Glomerular endothelial cell (primary cell): ENCODE measurements around the gene DOK6. TPM values are rescaled to one million over a fixed set of nuclear protein-coding genes. Genes with fewer than 3 reads are reported as not detected.
"Not testable (repeated sequence)": the region's sequence is repeated elsewhere in the genome, so short reads cannot be mapped to it uniquely, and the experiment has no call there.

Experiments
- DNase-seq: peaks from one replicate; pipeline ENCODE4 v3.0.0-alpha.2; 2011; ENCODE audit warnings: low read depth, low spot score; ENCODE audit errors: extremely low read depth
- total RNA-seq: library from RNA; depleted of rRNA; stranded (reverse); fragments of >200 nt; gene quantifications from 2 replicates; pipeline ENCODE4 v1.2.3, GENCODE V29; 2015

The DOK6 gene
- total RNA-seq, 1 donor from 2014 or later = 1.2 TPM

DNA sequence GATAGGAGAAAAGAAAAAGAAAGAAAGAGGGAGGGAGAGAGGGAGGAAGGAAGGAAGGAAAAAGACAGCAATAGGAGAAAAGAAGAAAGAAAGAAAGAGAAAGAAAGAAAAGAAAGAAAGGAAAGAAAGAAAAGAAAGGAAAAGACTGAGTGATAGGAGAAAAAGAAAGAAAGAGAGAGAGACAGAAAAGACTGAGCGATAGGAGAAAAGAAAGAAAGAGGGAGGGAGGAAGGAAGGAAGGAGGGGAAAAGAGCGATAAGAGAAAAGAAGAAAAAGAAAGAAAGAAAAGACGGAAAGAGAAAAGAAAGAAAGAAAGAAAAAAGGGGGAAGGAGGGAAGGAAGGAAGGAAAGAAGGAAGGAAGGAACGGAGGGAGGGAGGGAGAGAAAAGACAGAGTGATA lies 216.7 kb downstream of the DOK6 start:
- DNase-seq = no peak

DNA sequence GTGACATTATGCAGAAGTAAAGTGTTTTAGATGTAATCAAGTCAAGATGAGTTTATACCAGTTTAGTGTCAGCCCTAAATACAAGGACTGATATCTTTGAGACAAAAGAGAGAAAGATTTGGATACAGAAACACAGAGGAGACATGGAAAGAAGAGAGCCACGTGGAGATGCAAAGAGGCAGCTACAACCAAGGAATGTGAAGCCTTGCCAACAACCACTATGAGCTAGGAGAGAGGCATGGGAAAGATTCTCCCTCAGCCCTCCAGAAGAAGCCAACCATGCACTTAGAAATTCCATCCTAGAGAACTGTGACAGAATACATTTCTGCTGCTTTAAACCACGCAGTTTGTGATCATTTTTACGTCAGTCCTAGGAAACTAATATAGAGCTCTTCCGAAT lies 217.2 kb downstream of the DOK6 start:
- DNase-seq = no peak

DNA sequence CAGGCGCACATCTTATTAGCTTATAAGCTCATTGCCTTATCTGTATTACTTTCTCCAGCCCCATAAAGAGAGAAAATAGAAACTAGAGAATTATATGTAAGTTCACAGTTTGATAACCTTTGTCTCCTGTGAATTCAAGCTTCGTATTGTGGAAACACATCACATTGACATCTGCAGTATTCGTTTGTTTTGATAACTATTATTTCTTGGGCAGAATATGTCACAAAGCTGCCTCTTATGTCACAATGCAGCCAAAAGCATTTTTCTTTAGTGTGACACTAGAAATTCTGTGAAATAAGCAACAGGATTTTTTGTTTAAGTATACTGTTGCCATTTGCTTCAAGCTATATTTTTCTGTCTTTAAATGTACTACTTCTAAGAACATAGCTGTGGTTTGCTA lies 221.5 kb downstream of the DOK6 start:
- no peak for DNase-seq

DNA sequence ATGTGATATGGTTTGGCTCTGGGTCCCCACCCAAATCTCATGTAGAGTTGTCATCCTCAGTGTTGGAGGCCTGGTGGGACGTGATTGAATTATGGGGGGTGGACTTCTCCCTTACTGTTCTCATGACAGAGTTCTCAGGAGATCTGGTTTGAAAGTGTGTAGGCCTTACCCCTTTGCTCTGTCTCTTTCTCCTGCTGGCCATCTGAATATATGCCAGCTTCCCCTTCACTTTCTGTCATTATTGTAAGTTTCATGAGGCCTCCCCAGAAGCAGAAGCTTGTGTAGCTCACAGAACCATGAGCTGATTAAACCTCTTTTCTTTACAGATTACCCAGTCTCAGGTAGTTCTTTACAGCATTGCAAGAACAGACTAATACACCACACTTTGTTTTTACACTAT lies 222.3 kb downstream of the DOK6 start:
- DNase-seq = no peak

DNA sequence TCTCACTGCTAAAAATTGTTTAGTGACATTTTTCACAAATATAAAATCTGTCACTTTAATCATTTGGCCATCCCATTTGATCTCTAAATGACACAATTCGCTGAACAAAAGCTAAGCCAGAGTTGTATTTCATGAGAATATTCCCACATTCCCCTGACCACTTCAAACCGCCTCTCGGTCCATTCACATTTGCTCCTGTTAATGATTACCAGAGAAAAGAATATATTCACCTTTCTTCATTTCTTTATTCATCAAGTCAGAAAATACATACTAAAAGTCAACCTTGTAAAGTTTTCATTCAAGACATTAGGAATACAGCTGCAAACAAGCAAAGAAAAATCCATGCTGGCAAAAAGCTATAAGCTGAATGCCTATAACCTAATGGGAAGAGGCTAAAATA lies 225.5 kb downstream of the DOK6 start:
- no peak for DNase-seq

DNA sequence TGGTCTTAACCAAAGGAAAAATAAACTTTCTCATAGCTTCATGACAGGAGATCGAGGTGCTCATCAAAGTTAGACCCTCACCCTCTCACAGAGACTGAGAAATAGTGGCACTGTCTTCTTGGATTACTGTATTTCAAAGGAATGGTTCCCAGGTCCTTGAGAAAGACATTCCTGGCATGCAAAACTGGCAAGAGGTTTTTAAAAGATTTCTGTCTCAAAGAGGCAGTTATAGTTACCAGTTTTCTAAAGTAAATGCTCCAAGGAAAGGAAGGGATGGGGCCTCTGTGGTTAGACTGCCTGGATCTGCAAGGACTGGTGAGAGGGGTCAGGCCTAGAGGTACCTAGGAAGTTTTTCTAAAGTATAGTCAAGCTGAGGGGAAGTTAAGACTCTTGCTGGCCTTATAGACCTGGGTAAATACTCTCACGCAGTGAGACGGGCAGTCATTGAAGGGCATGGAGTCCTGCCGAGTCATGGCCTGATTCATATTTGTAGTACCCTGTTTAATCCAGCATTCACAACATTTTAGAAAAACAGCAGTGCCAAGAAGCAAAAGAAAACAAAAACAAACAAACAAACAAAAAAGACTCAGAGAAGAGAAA lies 226.1 kb downstream of the DOK6 start:
- DNase-seq = no peak

DNA sequence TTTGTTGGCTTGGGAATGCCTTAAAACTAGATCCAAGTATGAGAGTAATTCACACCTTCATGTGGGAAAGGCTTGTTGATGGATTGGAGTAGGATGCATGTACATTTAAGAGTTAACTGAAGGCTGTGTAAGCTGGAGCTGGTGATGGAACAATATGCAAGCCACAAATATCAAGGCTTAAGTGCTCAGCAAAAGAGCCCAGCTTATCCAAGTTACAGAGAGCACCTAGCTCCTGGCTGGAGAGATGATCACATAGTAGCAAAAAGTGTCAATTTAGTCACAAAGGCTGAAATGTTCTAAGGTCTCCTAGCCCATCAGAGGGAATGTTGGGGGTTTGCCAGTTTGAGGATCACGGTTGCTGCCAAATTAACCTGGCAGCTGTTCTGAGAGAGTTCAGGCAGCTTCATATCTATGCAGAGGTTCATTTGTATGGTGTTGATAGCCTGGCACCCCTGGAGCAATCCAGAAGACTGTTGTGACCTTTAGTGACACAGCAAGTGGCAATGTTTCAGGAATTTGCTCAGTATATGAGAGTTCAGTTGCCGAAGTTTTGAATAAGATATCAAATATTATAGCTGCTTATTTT lies 228.2 kb downstream of the DOK6 start:
- no peak for DNase-seq

DNA sequence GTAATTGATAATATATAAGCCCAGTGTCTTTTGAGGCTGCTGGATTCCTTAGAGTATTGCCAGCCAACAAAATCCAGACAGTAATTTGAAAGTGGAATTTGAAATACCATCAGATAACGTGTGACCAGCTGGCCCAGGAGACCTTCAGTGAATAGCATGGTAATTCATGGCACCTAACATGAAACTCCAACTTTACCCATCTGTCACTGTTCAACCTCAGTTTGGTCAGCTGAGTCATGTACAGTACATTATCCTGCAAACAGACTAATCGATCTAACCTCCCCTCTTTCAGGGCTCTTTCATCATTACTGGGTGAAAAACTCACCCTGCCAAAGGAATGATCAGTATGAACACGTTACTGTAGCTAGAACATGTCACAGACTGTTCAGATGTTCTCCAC lies 230.6 kb downstream of the DOK6 start:
- DNase-seq = no peak

DNA sequence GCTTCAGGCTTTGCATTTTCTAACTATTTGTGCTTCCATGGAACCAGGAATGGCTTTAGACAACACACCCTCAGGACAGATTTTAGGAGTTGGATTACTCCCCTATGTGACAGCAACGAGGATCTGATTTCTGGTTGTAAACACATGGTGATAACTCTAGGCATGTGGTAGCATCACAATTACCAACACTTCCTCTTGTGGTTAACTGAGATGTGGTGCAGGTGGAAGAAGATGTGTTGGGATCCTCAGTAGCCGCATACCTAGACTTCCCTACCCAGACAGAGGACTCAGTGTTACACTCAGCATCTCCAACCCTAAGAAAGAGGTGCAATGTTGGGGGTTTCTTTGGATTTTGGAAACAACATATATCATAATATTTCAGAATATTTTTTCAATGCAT lies 234.8 kb downstream of the DOK6 start:
- no peak for DNase-seq

DNA sequence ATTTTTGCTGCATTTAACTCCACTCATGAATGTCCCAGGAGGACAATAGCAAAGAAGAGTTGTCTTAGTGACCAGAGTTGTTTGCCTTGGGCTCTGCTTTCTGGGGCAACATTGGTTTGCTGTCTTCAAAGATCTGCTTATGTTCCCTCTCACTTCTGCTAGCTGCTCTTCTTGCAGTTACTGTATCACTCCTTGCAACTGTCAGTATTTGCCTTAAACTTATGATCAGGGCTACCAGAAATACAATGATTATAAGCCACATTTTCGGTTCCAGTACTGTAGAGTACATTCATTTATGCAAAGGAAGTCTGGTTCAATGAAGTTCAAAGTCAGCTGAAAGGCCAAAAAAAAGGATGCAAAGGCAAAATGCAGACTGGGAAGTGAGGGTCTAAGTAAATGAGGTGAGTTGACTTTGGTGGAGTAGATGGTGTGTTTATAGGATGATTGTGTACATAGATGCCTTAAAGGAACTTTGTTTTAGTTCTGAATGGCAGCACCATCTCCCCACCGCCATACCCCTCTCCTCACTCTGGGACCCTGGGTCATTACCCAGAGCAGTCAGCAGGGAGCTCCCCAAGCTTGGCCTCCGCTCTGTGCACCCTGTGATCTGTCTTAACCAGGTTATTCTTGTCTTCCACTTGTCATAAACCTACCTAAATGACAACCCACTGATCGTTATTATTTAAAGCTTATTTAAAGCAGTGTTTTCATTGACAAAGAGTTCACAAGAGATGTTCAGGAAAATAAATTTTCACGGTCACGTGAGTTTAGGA lies 236.0 kb downstream of the DOK6 start:
- no peak for DNase-seq

DNA sequence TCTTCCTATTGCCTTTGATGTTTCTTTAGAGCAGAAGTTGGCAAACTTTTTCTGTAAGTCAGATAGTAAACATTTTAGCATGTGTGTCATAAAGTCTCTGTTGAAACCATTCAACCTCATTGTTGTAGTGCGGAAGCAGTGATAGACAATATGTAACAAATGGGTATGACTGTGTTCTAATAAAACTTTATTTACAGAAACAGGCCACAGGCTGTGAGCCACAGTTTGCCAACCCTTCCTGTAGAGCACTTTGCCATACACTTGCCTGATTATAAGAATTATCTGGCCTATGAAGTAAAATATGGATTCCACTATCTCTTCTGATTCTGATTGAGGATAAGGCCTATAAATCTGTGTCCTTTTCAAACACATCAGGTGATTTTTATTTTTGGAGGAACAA lies 237.4 kb downstream of the DOK6 start:
- no peak for DNase-seq

DNA sequence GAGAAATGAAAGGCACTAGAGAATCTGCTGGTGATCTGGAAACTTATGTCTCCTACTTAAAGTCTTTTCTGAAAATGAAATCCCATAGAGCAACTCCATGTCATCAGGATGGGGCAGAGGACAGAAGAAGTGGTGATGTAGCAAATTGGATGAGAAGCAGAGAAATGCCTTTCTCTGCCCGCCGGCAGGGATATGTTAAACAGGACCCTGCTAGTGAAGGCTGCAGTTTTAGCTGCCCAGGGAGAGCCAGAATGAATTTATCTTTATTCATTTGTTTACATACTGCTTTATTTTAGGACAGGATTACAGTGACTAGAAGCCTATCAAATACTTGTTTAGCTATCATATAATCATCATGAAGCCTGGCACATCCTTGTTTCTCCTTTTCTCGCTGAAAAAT lies 247.0 kb downstream of the DOK6 start:
- DNase-seq = no peak

DNA sequence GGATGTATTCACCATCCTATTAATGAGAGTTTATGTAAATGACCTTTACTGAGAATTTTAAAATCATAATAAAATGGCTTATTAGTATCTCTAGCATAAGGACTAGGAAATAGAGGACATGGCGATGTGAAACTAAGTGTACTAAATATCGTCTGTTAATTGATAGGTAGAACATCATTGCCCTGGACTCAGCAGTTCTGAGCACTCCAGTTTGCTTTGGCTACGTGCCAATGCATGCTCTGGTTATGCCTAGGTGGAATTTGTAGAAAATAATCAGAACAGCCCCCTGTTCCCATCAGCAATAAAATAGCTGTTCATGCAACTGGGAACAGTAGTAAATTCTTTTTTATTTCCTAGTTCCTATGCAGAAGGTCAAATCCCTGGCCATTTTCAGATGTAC lies 247.8 kb downstream of the DOK6 start:
- DNase-seq = no peak

DNA sequence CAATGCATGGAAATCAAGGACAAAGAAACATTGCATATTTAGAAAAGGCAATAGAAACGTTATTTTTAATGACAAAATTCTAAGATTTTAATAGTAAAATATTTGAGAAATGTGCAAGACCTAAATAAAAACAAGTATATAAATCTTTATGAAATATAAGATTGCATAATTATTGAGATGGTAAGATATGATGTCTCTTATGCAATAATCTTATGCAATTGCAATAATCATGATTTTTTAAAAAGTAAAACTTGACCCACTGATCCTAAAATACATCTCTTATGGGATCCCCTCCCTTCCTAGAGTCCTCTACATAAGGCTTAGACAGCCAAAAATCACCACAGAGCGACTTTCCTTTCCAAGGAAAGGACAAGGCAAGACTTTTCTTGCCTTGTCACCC lies 249.0 kb downstream of the DOK6 start:
- DNase-seq = no peak

DNA sequence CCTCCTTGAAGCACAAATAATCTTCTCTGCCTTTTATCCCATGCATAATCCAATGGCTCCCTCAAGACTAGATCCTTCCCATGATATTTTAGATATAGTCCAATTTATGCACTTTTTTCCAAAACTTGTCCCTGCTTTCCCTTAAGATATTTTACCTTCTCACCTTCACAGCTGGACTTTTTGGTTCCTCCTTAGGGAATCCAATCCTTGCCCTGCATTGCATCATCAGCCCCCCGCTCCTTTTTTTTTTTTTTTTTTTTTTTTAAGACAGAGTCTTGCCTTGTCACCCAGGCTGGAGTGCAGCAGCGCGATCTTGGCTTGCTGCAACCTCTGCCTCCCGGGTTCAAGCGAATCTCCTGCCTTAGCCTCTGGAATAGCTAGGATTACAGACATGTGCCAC lies 250.6 kb downstream of the DOK6 start:
- DNase-seq = no peak

DNA sequence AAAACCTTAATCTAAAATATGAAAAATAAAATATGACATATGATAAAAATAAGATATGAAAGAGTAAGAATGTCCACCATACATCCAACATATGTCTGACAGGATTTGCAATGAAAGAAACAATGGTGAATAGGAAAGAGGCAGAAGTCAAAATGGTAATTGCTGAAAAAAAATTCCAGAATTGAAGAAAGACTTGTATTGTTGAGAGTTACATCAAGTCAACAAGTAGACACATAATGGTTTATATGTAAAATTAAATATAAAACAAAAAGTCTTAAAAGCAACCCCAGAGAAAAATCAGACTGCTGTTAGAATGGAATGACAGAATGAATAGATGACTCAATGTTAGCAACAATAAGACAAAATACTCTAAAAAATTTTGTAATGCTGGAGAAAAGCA lies 255.1 kb downstream of the DOK6 start:
- no peak for DNase-seq

DNA sequence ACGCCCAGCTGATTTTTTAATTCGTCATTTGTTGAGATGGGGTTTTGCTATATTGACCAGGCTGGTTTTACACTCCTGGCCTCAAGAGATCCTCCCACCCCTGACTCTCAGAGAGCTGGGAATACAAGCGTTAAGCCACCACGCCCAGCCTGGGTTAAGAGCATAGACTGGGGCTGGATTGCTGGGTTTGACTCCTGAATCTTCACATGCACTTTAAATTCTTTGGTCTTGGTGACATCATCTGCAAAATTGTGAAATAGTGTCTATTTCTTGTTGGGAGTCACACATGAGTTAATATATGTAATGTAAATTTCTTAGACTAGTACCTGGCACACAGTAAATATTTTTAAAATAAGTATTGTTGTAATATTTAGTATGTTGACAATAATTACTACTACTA lies 257.4 kb downstream of the DOK6 start:
- DNase-seq = no peak

DNA sequence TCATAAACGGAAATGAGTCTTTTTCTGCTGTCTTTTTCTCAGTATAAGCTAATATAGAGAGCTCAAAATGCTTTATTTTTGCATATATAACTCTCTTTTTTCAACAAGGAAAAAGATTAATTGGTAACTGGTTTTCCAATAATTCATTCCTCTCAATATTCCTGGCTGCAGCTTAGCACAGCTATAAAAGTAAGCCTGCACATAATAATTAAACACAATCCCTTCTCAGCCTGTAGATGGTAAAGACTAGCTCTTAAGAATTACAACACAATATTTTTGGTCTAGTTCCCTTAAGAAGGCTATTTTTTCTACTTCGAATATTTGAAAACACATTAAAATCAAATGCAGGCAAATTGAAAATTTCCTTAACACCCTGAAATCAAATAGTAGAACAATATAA lies 258.0 kb downstream of the DOK6 start:
- DNase-seq = no peak

DNA sequence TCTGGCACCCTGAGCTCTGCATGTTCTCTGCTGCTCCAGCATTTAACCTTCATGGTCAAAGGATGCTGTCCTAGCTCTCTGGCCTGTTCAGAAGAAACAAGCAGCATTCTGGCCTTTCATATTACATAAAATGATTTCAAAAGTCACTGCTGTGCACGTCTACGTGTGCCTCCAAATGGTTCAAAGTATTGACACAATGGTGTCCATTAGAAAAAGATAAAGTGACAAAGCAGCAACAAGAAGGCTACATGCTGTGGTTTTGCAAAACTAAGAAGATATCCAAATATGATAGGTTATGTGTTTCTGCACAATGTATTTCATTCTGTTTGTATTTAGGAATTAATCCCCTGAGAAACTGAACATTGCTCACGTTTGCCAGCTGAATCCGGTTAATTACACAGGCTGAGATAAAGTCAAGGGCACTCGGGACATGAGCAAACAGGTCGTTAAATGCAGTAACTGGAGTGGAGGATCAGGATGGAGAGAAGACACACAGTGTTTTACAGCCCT lies 258.5 kb downstream of the DOK6 start:
- DNase-seq = no peak

DNA sequence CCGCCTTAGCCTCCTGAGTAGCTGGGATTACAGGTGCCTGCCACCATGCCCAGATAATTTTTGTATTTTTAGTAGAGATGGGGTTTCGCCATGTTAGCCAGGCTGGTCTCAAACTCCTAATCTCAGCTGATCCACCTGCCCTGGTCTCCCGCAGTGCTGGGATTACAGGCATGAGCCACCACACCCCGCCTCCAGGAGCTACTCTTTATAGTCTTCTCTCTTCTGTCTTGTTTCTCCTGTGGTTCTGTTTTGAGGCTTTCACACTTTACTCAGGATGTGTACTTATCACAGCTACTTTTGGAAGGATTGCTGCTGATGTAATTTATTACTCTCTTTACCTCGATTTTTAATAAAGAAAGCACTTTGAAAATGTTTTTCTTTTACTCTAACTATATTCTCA lies 261.4 kb downstream of the DOK6 start:
- DNase-seq = not testable (repeated sequence)

DNA sequence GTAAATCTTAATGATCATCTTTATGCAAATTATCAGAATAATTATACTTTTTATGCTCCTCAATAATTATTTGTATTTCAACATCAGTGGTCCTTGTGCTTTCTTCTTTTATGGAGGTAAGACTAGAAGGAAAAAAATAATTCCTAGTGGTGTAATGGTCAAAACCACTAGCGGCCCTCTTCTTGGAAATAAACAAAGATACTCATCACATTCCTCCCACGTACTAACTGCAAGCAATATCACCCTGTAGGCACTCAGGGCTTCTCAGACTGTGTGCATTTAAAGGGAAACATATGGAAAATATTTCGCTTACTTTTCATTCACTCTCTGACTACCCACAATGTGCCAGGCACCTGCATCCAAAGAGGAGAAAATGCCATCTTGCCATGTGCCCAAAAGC lies 263.7 kb downstream of the DOK6 start:
- DNase-seq = no peak

DNA sequence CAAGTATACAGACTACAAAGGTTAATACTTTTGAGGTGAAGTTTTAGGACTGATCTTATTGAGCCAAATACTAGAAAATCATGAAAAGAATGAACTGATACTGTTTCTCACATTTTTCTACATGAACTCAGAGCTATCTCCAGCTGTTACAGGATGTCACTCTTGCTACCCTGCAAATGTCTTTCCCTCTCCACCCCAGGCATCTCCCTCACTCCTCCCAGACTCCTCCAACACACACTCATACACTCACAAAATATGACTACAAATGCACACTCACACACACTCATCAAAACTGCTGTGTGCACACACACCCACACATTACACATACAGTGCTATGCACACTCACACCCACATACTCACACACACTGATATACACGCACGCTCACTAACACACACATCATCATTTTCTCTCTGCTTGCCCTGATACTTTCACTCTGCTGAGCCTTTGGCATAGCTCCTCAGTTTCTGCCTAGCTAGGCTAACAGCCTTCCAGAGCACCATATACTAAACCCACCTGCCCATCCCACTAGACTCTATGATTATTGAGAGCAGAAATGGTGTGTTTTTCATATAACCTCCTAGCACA lies 273.7 kb downstream of the DOK6 start:
- DNase-seq = no peak
